ENCODE data around the gene NHSL2.

DNA sequence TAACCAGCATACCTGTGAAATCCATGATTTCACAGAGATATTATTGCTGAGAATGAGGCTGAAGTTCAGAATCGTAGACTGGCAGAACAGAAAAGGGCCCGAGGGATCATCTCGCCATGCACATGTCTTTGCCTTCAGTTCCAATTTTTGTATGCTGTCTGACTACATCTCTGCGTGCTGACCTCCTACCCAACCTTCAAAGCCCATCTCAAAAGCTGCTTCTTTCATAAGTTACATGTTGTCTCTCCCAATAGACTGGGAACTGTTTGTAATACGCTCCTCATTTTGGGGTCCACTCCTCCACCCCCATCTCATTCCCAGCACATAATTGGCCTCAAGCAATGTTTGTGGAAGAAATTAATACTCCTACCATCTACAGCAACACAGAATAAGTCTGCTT lies 142.9 kb downstream of the NHSL2 start:
- TF ChIP-seq, protein P1, sequence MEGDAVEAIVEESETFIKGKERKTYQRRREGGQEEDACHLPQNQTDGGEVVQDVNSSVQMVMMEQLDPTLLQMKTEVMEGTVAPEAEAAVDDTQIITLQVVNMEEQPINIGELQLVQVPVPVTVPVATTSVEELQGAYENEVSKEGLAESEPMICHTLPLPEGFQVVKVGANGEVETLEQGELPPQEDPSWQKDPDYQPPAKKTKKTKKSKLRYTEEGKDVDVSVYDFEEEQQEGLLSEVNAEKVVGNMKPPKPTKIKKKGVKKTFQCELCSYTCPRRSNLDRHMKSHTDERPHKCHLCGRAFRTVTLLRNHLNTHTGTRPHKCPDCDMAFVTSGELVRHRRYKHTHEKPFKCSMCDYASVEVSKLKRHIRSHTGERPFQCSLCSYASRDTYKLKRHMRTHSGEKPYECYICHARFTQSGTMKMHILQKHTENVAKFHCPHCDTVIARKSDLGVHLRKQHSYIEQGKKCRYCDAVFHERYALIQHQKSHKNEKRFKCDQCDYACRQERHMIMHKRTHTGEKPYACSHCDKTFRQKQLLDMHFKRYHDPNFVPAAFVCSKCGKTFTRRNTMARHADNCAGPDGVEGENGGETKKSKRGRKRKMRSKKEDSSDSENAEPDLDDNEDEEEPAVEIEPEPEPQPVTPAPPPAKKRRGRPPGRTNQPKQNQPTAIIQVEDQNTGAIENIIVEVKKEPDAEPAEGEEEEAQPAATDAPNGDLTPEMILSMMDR (IDR thresholded peaks at IDR 0.05 in 4 of 5, conservative IDR thresholded peaks at IDR 0.05 in 1 of 5): no peak
- TF ChIP-seq POLR2A (IDR thresholded peaks at IDR 0.05): no peak
